ENCODE results near the gene IFNL4.
"Not testable (repeated sequence)": the region's sequence is repeated elsewhere in the genome, so short reads cannot be mapped to it uniquely, and the experiment has no call there.

GRCh38 chr19:39215323-39215722 lies 33.3 kb downstream of the IFNL4 start:
- TF ChIP-seq POLR2A (IDR thresholded peaks at IDR 0.05; ENCODE audit: low read length); GATA1 (IDR thresholded peaks at IDR 0.05; ENCODE audit: low read depth, low read length): not testable (repeated sequence)

All from erythroblast (primary cell).